Sigmoid colon (tissue), 3 donors: Measurements from ENCODE around the gene MAP3K7CL.

ENCODE experiments used
- CTCF ChIP-seq, 4 experiments: fragments of 450-650 bp in 3 of 4; fragments of 200-600 bp in 1 of 4; IDR thresholded peaks; one replicate each; pipeline ENCODE4 v1.5.1; 2016 to 2019; ENCODE audit warnings: antibody characterized with exemption in 4 of 4, mild to moderate bottlenecking in 3 of 4, moderate library complexity in 2 of 4
- POLR2A ChIP-seq, 2 donors: fragments of 450-650 bp; IDR thresholded peaks; one replicate each; pipeline ENCODE4 v1.6.1; 2016; ENCODE audit warnings: antibody characterized with exemption in 2 of 2, mild to moderate bottlenecking in 2 of 2, moderate library complexity in 2 of 2

GRCh38 chr21:29159842-29160241 lies 29.4 kb downstream of the MAP3K7CL start:
- no peak for TF ChIP-seq CTCF (IDR thresholded peaks at IDR 0.05)
- TF ChIP-seq POLR2A (IDR thresholded peaks at IDR 0.05) = no peak
